SU-DHL-6 (cell line): Measurements from ENCODE around the gene TASL.

Experiments used
- CTCF ChIP-seq: fragments of 200-600 bp; sonication (generic); IDR thresholded peaks from one replicate; pipeline ENCODE4 v1.5.1; 2017; ENCODE audit warnings: antibody characterized with exemption, mild to moderate bottlenecking, low read length, moderate library complexity; ENCODE audit not compliant: insufficient read depth, poor library complexity, severe bottlenecking
- EZH2phosphoT487 ChIP-seq: fragments of 200-600 bp; sonication (generic), shearing (Covaris generic); conservative IDR thresholded peaks from 2 replicates; pipeline ENCODE4 v1.6.1; 2018; ENCODE audit warnings: mild to moderate bottlenecking, antibody characterized with exemption, low read length, moderate library complexity, mixed read lengths

- TF ChIP-seq CTCF: no peak
- no peak for TF ChIP-seq EZH2phosphoT487
Measured at GRCh38 chrX:30533266-30533665, 44.3 kb downstream of the TASL start.
